ENCODE data around the gene EN1.

EN1 gene

DNA sequence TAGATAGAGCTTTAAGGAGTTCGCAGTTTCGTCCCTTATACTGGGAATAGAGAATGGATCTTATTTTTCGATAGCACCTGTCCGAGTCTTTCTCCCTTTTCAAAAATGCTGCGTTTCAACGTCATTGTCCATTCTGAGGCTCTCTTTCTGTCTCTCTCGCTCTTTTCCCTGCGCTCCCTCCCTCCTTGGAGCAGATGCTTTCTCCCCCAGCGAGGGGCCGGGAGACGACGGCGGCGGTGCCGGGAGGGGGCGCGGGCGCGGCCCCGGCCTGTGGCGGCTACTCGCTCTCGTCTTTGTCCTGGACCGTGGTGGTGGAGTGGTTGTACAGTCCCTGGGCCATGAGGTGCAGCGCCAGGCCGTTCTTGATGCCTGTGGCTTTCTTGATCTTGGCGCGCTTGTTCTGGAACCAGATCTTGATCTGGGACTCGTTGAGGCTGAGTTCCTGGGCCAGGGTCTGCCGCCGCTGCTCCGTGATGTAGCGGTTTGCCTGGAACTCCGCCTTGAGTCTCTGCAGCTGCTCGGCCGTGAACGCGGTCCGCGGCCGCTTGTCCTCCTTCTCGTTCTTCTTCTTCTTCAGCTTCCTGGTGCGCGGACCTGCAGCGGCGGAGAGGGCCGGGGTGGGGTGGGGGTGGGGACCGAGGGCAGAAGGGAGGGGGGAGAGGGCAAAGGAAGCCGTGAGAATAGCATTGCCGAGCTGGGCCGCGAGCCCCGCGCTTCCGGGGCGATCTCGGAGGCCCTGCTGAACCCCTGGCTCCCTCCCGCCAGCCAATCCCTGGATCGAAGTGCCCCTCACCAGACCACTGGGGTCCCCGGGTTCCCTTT is 4.6 kb downstream of the EN1 start:
- no peak for DNase-seq (ENCODE audit: low read depth)

- DNase-seq (ENCODE audit: low read depth) = no peak
These were observed 5.5 kb downstream of the EN1 start for GRCh38 chr2:118841828-118842461.

DNA sequence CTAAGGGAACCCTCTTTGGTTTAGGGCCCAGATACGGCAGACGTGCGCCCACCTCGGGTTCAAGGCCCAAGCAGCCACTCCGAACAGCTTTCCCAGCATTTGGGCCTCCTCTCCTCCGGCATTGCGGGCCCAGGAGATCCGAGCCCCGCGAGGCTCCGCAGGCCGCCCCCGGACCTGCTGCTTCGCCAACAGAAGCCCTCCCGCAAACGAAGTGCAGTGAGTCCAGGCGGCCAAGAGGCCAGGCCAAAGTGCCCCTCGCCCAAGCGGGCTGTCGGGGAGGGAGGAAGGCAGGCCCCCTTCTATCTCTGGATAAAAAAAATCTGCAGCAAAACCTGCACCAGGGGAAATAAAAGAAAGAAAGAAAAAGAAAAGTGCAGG is 6.0 kb downstream of the EN1 start:
- no peak for DNase-seq (ENCODE audit: low read depth)

- DNase-seq (ENCODE audit: low read depth) = no peak
These were observed 8.6 kb downstream of the EN1 start for GRCh38 chr2:118838741-118839455.

GRCh38 chr2:118837621-118838020 is 9.8 kb downstream of the EN1 start:
- DNase-seq (ENCODE audit: low read depth) = no peak

DNA sequence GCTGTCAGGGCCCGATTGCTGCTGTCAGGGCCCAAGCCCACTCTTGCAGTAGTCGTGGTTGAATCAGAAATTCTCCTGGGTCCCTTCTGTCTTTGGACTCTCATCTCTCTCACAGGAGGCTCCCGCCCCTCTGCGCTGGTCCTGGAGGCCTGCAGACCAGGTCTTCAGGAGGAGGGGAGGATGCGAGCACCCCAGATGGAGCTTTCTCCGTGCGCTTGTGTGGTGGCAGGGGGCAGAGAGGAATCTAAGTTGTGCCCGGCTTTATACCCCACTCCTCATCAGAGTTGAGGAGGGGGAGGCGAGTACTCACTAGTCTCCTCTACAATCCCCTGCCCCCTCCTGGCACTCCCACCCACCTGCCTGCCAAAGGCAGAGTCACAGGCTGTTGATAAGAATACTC is 10.4 kb downstream of the EN1 start:
- no peak for DNase-seq (ENCODE audit: low read depth)

- DNase-seq (ENCODE audit: low read depth) = no peak
These were observed 11.0 kb downstream of the EN1 start for GRCh38 chr2:118836411-118836930.

DNA sequence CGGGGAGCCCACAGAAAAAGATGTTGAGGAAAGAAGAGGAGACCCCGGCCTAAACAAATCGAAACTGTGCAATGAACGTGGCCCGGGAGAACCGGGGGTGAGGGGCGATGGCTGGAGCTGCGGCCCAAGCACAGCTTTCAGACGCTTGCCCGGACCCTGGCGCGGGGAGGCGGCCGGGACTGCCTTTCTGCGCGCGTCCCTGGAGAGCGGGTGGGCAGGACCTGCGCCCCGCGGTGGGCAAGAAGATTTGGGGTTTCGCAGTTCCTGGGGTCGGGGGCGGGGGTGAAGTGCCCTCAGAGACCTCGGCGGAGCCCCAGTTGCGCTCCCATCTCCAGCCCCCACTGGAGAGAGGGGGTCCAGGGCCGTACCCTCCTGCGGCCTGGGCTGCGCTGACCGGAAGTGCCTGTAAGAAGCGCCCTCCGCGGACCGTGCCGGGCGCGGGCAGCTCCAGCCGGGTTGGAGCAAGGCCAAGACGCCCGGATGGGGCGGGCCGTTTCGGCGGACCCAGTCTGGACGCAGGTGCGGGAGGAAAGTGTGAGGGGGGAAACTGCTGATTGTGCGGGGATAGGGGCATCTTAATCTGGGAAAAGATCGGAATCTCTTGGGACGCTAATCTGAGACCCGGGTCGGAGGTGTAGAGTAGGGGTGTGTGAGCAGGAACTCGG is 11.6 kb downstream of the EN1 start:
- no peak for DNase-seq (ENCODE audit: low read depth)

- DNase-seq (ENCODE audit: low read depth) = no peak
These were observed 12.3 kb downstream of the EN1 start for GRCh38 chr2:118834901-118835745.

- no peak for DNase-seq (ENCODE audit: low read depth)
These were observed 13.0 kb downstream of the EN1 start for GRCh38 chr2:118834440-118834810.

DNA sequence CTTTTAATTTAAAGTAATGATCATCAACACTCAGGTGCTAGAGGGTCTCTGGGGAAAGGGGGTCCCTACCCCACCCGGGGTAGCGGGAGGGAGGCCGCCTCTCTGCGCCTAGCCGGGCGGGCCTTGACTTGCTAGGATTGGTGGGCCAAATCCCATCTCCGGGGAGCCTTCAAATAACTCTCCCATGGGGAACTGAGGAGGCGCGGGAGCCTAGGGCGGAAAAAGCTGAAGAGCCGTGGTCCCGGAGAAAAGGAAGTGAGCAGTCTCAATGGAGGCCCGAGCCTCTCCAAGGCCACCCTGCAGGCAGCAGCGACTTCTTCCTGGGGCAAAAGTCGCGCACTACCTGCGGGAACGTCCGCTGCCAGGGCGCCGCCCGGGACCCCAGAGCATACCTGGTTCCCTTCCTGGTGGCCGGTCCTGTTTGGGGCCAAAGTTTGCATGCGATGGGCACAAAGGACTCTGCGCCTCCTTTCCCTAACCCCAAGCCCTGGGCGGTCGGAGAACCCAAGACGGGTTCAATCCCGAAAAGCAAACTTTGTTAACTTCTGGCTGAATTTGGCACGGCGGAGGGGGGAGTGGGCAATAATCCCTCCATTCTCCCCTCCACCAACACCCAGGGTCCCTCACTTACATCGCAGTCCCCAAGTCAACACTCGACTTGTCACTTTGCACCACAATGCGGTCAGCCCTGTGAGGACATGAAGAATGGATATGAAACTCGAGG is 13.6 kb downstream of the EN1 start:
- DNase-seq (ENCODE audit: low read depth) = no peak

GRCh38 chr2:118832791-118833715 is 14.4 kb downstream of the EN1 start:
- DNase-seq (ENCODE audit: low read depth) = no peak

DNA sequence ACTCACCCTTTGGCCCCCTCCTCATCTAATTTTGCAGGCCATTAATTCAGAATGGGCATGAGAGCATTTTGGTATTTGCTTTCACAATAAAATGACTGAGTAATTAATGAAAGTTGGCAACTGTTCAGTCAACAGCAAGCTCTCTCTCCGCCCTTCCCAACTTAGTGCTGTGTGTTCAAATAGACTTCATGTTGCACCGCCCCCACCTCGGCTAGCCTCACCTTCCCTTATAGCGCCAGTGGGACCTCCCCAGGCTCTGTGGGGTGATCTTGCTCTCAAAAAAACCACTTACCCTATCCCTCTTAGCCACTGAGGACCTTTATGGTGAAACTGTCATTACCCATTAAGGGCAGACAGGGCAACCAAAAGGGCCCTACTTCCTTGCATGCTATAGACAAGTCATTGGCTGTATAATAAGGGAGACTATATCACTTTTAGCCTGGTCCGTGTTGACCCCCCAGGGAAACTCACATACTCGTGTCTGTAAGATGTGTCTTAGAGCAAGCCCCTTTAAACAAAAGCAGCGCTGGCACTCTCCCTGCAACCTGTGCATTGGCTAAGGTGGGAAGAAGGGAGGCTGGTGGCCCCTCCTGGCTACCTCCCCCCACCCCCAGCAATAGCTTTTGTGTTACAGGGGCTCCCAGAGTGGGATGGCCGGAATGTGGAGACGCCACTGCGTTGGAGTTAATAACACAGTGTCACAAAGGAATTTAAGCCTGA is 15.2 kb downstream of the EN1 start:
- no peak for DNase-seq (ENCODE audit: low read depth)

DNA sequence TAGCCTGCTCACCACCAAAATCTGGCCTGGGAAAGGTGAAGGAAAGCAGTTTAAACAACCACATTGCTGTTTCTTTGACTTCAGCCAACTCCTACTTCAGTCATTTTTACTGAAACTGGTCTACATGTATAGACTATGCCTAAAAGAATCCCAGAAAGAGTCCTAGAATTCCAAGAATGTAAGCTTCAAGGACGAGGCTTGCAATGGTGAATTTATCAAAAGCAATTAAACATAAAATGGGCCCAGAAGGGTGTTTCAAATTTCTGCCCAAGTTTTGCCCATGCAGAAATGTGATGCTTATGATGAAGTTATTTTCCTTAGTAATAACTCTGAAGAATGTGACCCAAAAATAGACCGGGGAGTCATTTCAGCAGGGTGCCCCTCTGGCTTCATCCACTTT is 16.6 kb downstream of the EN1 start:
- no peak for DNase-seq (ENCODE audit: low read depth)

GRCh38 chr2:118830118-118830517 is 17.3 kb downstream of the EN1 start:
- DNase-seq (ENCODE audit: low read depth) = no peak

- DNase-seq (ENCODE audit: low read depth) = no peak
These were observed 21.4 kb downstream of the EN1 start for GRCh38 chr2:118826093-118826492.

- no peak for DNase-seq (ENCODE audit: low read depth)
These were observed 23.8 kb downstream of the EN1 start for GRCh38 chr2:118823633-118824032.

DNA sequence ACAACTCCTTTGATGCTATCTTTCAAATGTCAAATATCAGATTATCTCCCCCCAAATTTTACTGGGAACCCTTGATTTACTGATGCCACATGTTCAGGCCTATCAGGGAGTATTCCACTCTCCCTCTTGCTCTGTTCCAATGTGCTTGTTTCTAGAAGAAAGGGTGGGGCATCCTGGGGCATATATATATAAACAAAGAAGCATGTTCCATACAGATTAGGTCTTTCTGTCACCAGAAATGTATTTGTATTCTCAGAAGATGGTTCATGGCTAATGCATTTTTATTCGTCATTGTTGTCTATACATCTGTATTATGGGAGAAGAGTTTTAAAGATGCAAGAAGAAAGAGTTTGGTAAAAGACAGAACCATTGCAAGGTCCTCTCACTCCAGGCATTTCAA is 24.9 kb downstream of the EN1 start:
- DNase-seq (ENCODE audit: low read depth) = no peak

- DNase-seq (ENCODE audit: low read depth) = no peak
These were observed 25.4 kb downstream of the EN1 start for GRCh38 chr2:118822015-118822414.
